ENCODE results near the gene SOHLH1. TPM values are rescaled to one million over a fixed set of nuclear protein-coding genes. Genes with fewer than 3 reads are reported as not detected.

Gene SOHLH1
- total and polyA plus RNA-seq, 10 of the 15 experiments (the other 5 are each of a cell fraction or from before 2014, with no cell fraction given), result not detected

DNA sequence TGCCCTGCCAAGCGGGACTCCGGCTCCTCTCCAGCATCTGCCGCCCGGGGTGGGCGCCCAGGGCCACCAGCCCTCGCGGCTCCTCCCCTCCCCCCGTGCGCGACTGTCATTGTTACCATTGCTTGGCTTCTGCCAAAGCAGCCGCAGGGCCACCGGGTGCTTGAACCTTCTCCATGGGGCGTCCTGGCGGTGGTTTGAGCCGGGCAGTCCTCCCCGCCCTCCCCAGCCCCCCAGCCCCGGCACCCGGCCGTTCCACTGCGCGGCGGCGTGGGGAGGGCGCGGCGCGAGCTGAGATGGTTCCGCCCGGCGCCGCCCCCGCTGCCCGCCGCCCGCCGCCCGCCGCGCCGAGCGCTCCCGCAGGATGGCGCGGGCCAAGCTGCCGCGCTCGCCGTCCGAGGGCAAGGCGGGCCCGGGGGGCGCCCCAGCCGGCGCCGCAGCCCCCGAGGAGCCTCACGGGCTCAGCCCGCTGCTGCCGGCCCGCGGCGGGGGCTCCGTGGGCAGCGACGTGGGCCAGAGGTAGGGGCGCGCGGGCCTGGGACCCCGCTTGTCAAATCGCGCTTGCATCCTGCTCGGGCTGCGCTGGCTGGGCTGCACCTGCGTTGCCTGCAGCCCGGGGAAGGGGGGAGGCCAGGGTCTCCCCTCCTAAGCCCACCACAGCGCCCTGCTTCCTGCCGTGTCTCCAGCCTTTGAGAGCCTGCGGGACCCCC, 37.1 kb upstream of the SOHLH1 start (continued):
- no peak for TF ChIP-seq PML (IDR thresholded peaks at IDR 0.05; ENCODE audit: low read length)

- 55% methylated on average over 23 of the region's 27 CpGs for WGBS (ENCODE audit: insufficient coverage, insufficient replicate concordance, low lambda C conversion rate, missing lambda C conversion rate)
- no peak for ATAC-seq
- ChIA-PET POLR2A (no interaction called here), SMC1A (ENCODE audit: uncharacterized antibody, unreplicated experiment) (no interaction called here), RAD21 (ENCODE audit: unreplicated experiment) (no interaction called here), CTCF (no interaction called here)
- FAIRE-seq, result no peak
- in situ Hi-C loops (cut with MboI), result no loop called here
- no peaks in the 10 kb centered on the region for H3K36me3 ChIP-seq (ENCODE audit: control insufficient read depth in 2 of 2, insufficient read depth in 2 of 2, low read length in 1 of 2)
- no peak overlapping the region for H3K9ac ChIP-seq (ENCODE audit: control insufficient read depth, insufficient read depth, low read length)
- no peaks in the 10 kb centered on the region for H3K4me1 ChIP-seq (ENCODE audit: control insufficient read depth, insufficient read depth, low read length)
- no peaks in the 10 kb centered on the region for H4K20me1 ChIP-seq (ENCODE audit: control insufficient read depth, insufficient read depth)
- H3K4me2 ChIP-seq (ENCODE audit: control insufficient read depth, insufficient read depth), result no peak overlapping the region
- H3K27me3 ChIP-seq (replicated peaks in 1 of 2; ENCODE audit: control insufficient read depth in 2 of 2, insufficient read depth in 2 of 2, low read length in 1 of 2), result no peaks in the 10 kb centered on the region; a peak in 1 of 4 replicates
- no peak overlapping the region for H3K27ac ChIP-seq (ENCODE audit: control insufficient read depth, insufficient read depth)
- no peak overlapping the region for H3K4me3 ChIP-seq
- H3K79me2 ChIP-seq (ENCODE audit: control insufficient read depth, insufficient read depth, low read length), result no peaks in the 10 kb centered on the region
- TF ChIP-seq KLF5 (IDR thresholded peaks at IDR 0.05; ENCODE audit: partially characterized antibody) (no peak), RB1 (IDR thresholded peaks at IDR 0.05; ENCODE audit: borderline replicate concordance) (no peak), RFX5 (IDR thresholded peaks at IDR 0.05; ENCODE audit: low read depth, low read length) (no peak), EED (IDR thresholded peaks at IDR 0.05; ENCODE audit: low read depth) (no peak), ZBTB4 (CRISPR knock-in tag; IDR thresholded peaks at IDR 0.05) (no peak), ZNF24 (IDR thresholded peaks at IDR 0.05) (no peak), PAX8 (IDR thresholded peaks at IDR 0.05) (no peak), SIN3A (IDR thresholded peaks at IDR 0.05; ENCODE audit: low read depth, low read length) (no peak), CBFB (IDR thresholded peaks at IDR 0.05; ENCODE audit: low read depth) (no peak), BHLHE40 (IDR thresholded peaks at IDR 0.05; ENCODE audit: borderline replicate concordance in 1 of 2, low read depth in 2 of 2, low read length in 1 of 2) (no peak), POLR2A (IDR thresholded peaks at IDR 0.05; ENCODE audit: low read depth, low read length) (no peak), FOXM1 (IDR thresholded peaks at IDR 0.05; ENCODE audit: low read depth, low read length) (no peak), MXI1 (IDR thresholded peaks at IDR 0.05; ENCODE audit: low read depth, low read length) (no peak), MTA2 (IDR thresholded peaks at IDR 0.05; ENCODE audit: low read depth) (no peak), CHD2 (IDR thresholded peaks at IDR 0.05; ENCODE audit: borderline replicate concordance, low read depth, low read length) (no peak), WRNIP1 (IDR thresholded peaks at IDR 0.05; ENCODE audit: borderline replicate concordance, low read depth, low read length) (no peak), ATF7 (IDR thresholded peaks at IDR 0.05; ENCODE audit: low read depth) (no peak)
- H3K9me3 ChIP-seq (replicated peaks; ENCODE audit: control insufficient read depth, insufficient read depth, low read length), result no peaks in the 10 kb centered on the region; the same call in 2 of the 3 replicates
- no peak for DNase-seq (ENCODE audit: low read depth, low spot score)
- no TSS peak for BruUV-seq (replicated peaks)
- intact Hi-C loops (cut with micrococcal nuclease; ENCODE audit: unreplicated experiment), result no loop called here
- no peak overlapping the region for H2AFZ ChIP-seq (ENCODE audit: control insufficient read depth, low read depth, low read length)
Measured at GRCh38 chr9:135734616-135735144, 35.4 kb upstream of the SOHLH1 start.

Measured in GM12878 (cell line).